IMR-90 (cell line): Measurements from ENCODE around the gene ARHGEF17. TPM values are rescaled to one million over a fixed set of nuclear protein-coding genes. Genes with fewer than 3 reads are reported as not detected.

Experiments
- ATAC-seq: fragments of 200-7000 bp; cut with Tn5 transposase; 2 replicates; pipeline ENCODE4 v1.9.1; 2020; ENCODE audit warnings: low read depth, mild to moderate bottlenecking, moderate library complexity
- BruUV-seq: library from RNA; stranded (reverse); fragments of 400-500 nt; replicated peaks from 2 replicates; lab custom pipeline; 2021; lab: Mats Ljungman, UMichigan
- CTCF ChIA-PET: fragments of 300-600 bp; formaldehyde crosslinking; extraction: SDS; loops from one replicate; lab custom pipeline; 2021; ENCODE audit warnings: antibody characterized with exemption; lab: Yijun Ruan, JAX
- POLR2A ChIA-PET: fragments of 300-600 bp; sonication (Branson Sonifier 250); formaldehyde crosslinking; loops from one replicate; lab custom pipeline; 2022; ENCODE audit warnings: antibody characterized with exemption; ENCODE audit not compliant: unreplicated experiment; lab: Charles Lee
- DNase-seq: peaks from one replicate; pipeline ENCODE4 v3.0.0; 2013
- H2AFZ ChIP-seq: replicated peaks from 2 replicates; pipeline ENCODE3; 2013; ENCODE audit warnings: low read length, mild to moderate bottlenecking; ENCODE audit not compliant: poor library complexity
- H2AK5ac ChIP-seq: 2 replicates; pipeline ENCODE4 v1.6.1; 2013; ENCODE audit warnings: low read depth, low read length, inconsistent platforms
- H2AK9ac ChIP-seq: replicated peaks from 2 replicates; pipeline ENCODE3; 2013; ENCODE audit warnings: mild to moderate bottlenecking, low read depth, low read length, moderate library complexity; ENCODE audit not compliant: poor library complexity
- H2BK120ac ChIP-seq: 2 replicates; pipeline ENCODE4 v1.6.1; 2013; ENCODE audit warnings: low read depth, low read length, inconsistent platforms
- H2BK15ac ChIP-seq: 3 replicates; pipeline ENCODE4 v1.6.1; 2013; ENCODE audit warnings: low read depth, low read length, inconsistent platforms
- H2BK20ac ChIP-seq: 2 replicates; pipeline ENCODE4 v1.6.1; 2013; ENCODE audit warnings: low read depth, mild to moderate bottlenecking, inconsistent platforms, low read length, moderate library complexity
- H2BK5ac ChIP-seq: 2 replicates; pipeline ENCODE4 v1.6.1; 2013; ENCODE audit warnings: mild to moderate bottlenecking, low read depth, low read length, inconsistent platforms; ENCODE audit not compliant: poor library complexity, severe bottlenecking
- H3K14ac ChIP-seq: replicated peaks from 2 replicates; pipeline ENCODE4 v1.6.1; 2013; ENCODE audit warnings: low read depth, low read length, inconsistent platforms
- H3K18ac ChIP-seq: 2 replicates; pipeline ENCODE4 v1.6.1; 2013; ENCODE audit warnings: low read depth, low read length, control low read depth
- H3K23ac ChIP-seq: 2 replicates; pipeline ENCODE4 v1.6.1; 2013; ENCODE audit warnings: low read depth, low read length, inconsistent platforms
- H3K27ac ChIP-seq: 2 replicates; pipeline ENCODE4 v1.5.1; 2013; ENCODE audit warnings: mild to moderate bottlenecking, control low read depth, low read length; ENCODE audit not compliant: insufficient read depth
- H3K27me3 ChIP-seq: 2 replicates; pipeline ENCODE4 v1.6.1; 2013; ENCODE audit warnings: low read length; ENCODE audit not compliant: control insufficient read depth, insufficient read depth
- H3K36me3 ChIP-seq: 2 replicates; pipeline ENCODE4 v1.6.1; 2013; ENCODE audit warnings: low read length, mixed read lengths; ENCODE audit not compliant: control insufficient read depth, insufficient read depth
- H3K4ac ChIP-seq: 2 replicates; pipeline ENCODE4 v1.6.1; 2013; ENCODE audit warnings: low read depth, low read length, inconsistent platforms
- H3K4me1 ChIP-seq: 2 replicates; pipeline ENCODE4 v1.6.1; 2013; ENCODE audit warnings: low read length, mixed read lengths; ENCODE audit not compliant: control insufficient read depth, insufficient read depth
- H3K4me2 ChIP-seq: 2 replicates; pipeline ENCODE4 v1.6.1; 2013; ENCODE audit warnings: low read depth, mild to moderate bottlenecking, control low read depth, low read length, moderate library complexity
- H3K4me3 ChIP-seq: 2 replicates; pipeline ENCODE4 v1.5.1; 2013; ENCODE audit warnings: low read depth, mild to moderate bottlenecking, control low read depth, low read length, moderate library complexity; ENCODE audit not compliant: insufficient read depth
- H3K56ac ChIP-seq: 2 replicates; pipeline ENCODE4 v1.6.1; 2013; ENCODE audit warnings: low read length, inconsistent platforms; ENCODE audit not compliant: insufficient read depth; ENCODE audit errors: extremely low read depth
- H3K79me1 ChIP-seq, 2 experiments: 2 replicates each; pipeline ENCODE4 v1.6.1; 2013; ENCODE audit warnings: low read length in 2 of 2, inconsistent platforms in 1 of 2, low read depth in 1 of 2
- H3K9ac ChIP-seq: 2 replicates; pipeline ENCODE4 v1.6.1; 2013; ENCODE audit warnings: low read depth, low read length, control low read depth
- H3K9me1 ChIP-seq: 2 replicates; pipeline ENCODE4 v1.6.1; 2013; ENCODE audit warnings: low read length, inconsistent platforms; ENCODE audit not compliant: insufficient read depth
- H3K9me3 ChIP-seq: 2 replicates; pipeline ENCODE4 v1.6.1; 2013; ENCODE audit warnings: low read length; ENCODE audit not compliant: control insufficient read depth, insufficient read depth
- H4K20me1 ChIP-seq: 2 replicates; pipeline ENCODE4 v1.6.1; 2013; ENCODE audit warnings: low read length, inconsistent platforms; ENCODE audit not compliant: insufficient read depth
- H4K5ac ChIP-seq: 2 replicates; pipeline ENCODE4 v1.6.1; 2013; ENCODE audit warnings: mild to moderate bottlenecking, low read depth, low read length, control low read depth
- H4K8ac ChIP-seq, 2 experiments: 2 replicates each; pipeline ENCODE4 v1.6.1; 2013; ENCODE audit warnings: low read depth in 2 of 2, low read length in 2 of 2, control low read depth in 1 of 2, inconsistent platforms in 1 of 2
- H4K91ac ChIP-seq: 2 replicates; pipeline ENCODE4 v1.6.1; 2013; ENCODE audit warnings: low read depth, low read length, inconsistent platforms; ENCODE audit not compliant: insufficient read depth
- CEBPB ChIP-seq: IDR thresholded peaks from 2 replicates; pipeline ENCODE4 v1.6.1; 2012; ENCODE audit warnings: low read depth, low read length, improper control_type of control experiment
- CTCF ChIP-seq: conservative IDR thresholded peaks from 2 replicates; pipeline ENCODE4 v1.5.1; 2012; ENCODE audit warnings: mild to moderate bottlenecking, low read depth, low read length, improper control_type of control experiment
- FOS ChIP-seq: fragments of 150-350 bp; IDR thresholded peaks from 2 replicates; pipeline ENCODE4 v1.6.1; 2016; ENCODE audit warnings: low read depth, low read length
- MAZ ChIP-seq: IDR thresholded peaks from 2 replicates; pipeline ENCODE4 v1.6.1; 2012; ENCODE audit warnings: low read depth, mild to moderate bottlenecking, low read length, improper control_type of control experiment, moderate library complexity, borderline replicate concordance
- MXI1 ChIP-seq: IDR thresholded peaks from 2 replicates; pipeline ENCODE4 v1.6.1; 2012; ENCODE audit warnings: low read depth, mild to moderate bottlenecking, low read length, moderate library complexity, borderline replicate concordance
- POLR2A ChIP-seq: IDR thresholded peaks from 2 replicates; pipeline ENCODE4 v1.6.1; 2012; ENCODE audit warnings: mild to moderate bottlenecking, low read depth, low read length
- RCOR1 ChIP-seq: IDR thresholded peaks from 2 replicates; pipeline ENCODE4 v1.6.1; 2012; ENCODE audit warnings: mild to moderate bottlenecking, low read length, improper control_type of control experiment; ENCODE audit not compliant: insufficient replicate concordance
- SMC3 ChIP-seq: fragments of 150-350 bp; IDR thresholded peaks from 2 replicates; pipeline ENCODE4 v1.6.1; 2016; ENCODE audit warnings: low read depth, mild to moderate bottlenecking, antibody characterized with exemption, low read length, moderate library complexity
- USF2 ChIP-seq: fragments of 150-350 bp; IDR thresholded peaks from 2 replicates; pipeline ENCODE4 v1.6.1; 2017; ENCODE audit warnings: mild to moderate bottlenecking, antibody characterized with exemption, low read length, low read depth
- WGBS, 2 experiments: methylation state at CpG; one replicate each; pipeline versions ENCODE4 v1.1.5 to v1.1.7; 2013; ENCODE audit warnings: missing lambda C conversion rate in 2 of 2; ENCODE audit not compliant: insufficient read length in 1 of 2; ENCODE audit errors: extremely low coverage in 2 of 2; 5-methylcytosine and 5-hydroxymethylcytosine counted together
- dilution Hi-C: fragments of 300-500 bp; cut with HindIII; formaldehyde crosslinking; loops from one replicate; pipeline ENCODE4 v1.14.3; 2018; ENCODE audit warnings: low sequenced_read_pairs; ENCODE audit not compliant: unreplicated experiment
- in situ Hi-C: fragments of 300-500 bp; cut with MboI; formaldehyde crosslinking; loops from 3 replicates; pipeline ENCODE4 v1.14.3; 2019; ENCODE audit warnings: low sequenced_read_pairs, inconsistent platforms, mixed read lengths
- intact Hi-C: fragments of 100-400 bp; cut with micrococcal nuclease; formaldehyde crosslinking; loops from 2 replicates; pipeline ENCODE4 v1.10.0; 2022
- polyA plus RNA-seq, 3 experiments: library from polyadenylated mRNA; depleted of rRNA; stranded (reverse); fragments of >200 nt; gene quantifications; 2 replicates each; pipeline ENCODE4 v1.2.3, GENCODE V29; 2012; ENCODE audit warnings: low replicate concordance in 1 of 3
- total RNA-seq: library from RNA; depleted of rRNA; stranded (reverse); fragments of >200 nt; gene quantifications from 2 replicates; pipeline ENCODE4 v1.2.3, GENCODE V29; 2012

The ARHGEF17 gene
- total and polyA plus RNA-seq, 2 of the 4 experiments (the other 2 are of a cell fraction): 21.7 to 97.7 TPM

DNA sequence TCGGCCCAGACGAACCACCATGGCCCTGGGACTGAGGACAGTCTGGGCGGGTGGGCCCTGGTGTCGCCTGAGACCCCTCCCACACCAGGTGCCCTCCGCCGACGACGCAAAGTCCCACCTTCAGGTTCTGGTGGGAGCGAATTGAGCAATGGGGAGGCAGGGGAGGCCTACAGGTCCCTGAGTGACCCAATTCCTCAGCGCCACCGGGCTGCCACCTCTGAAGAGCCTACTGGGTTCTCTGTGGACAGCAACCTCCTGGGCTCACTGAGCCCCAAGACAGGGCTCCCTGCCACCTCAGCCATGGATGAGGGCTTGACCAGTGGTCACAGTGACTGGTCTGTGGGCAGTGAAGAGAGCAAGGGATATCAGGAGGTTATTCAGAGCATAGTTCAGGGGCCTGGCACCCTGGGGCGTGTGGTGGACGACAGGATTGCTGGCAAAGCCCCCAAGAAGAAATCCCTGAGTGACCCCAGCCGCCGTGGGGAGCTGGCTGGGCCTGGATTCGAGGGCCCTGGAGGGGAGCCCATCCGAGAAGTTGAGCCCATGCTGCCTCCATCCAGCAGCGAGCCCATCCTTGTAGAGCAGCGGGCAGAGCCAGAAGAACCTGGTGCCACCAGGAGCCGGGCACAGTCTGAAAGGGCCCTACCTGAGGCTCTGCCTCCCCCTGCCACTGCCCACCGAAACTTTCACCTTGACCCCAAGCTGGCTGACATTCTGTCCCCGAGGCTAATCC lies 2.8 kb downstream of the ARHGEF17 start (continued):
- TF ChIP-seq USF2: no peak

- POLR2A ChIA-PET: interaction anchor here (1.8 kb wide), 1 partner anchor 19 kb away, joined by 4 read pairs; no protein-coding TSS in a partner anchor
- CTCF ChIA-PET: no interaction called here
- DNase-seq (no peak), ATAC-seq (no peak)
- TF ChIP-seq RCOR1 (no peak), POLR2A (no peak), FOS (no peak), CEBPB (no peak), CTCF (no peak), MAZ (no peak), SMC3 (no peak), MXI1 (no peak)
- peaks cover 4 to 54% of the 10 kb centered on the region in 2 experiments; a peak in 2 of 4 replicates for H3K79me1 ChIP-seq
- peak overlapping the region; percentile 83 for H3K9ac ChIP-seq
- peak overlapping the region; percentile 60 for H2AK9ac ChIP-seq
- H3K56ac ChIP-seq: no peak overlapping the region
- peak overlapping the region; percentile 47 for H2AFZ ChIP-seq
- H2BK120ac ChIP-seq: no peak overlapping the region
- H3K4me1 ChIP-seq: peaks cover 51% of the 10 kb centered on the region
- WGBS, 2 experiments: 59% methylated on average over 15 of the region's 18 CpGs; no CpG with 5 or more reads in 1 of the 2 experiments
- H3K27ac ChIP-seq: peak overlapping the region; percentile 87
- H3K23ac ChIP-seq: peak overlapping the region; percentile 70
- H2AK5ac ChIP-seq: peak overlapping the region; percentile 81
- H4K5ac ChIP-seq: no peak overlapping the region
- H2BK20ac ChIP-seq: no peak overlapping the region
- peak overlapping the region; percentile 19; the same call in 1 of the 2 replicates for H4K91ac ChIP-seq
- intact Hi-C loops: no loop called here
- H3K18ac ChIP-seq: no peak overlapping the region
- 0 out of 4 replicates have a peak overlapping the region, but pooled peaks of 1 of the 2 experiments have one; percentile 4 for H4K8ac ChIP-seq
- H4K20me1 ChIP-seq: peaks cover 75% of the 10 kb centered on the region
- no TSS peak for BruUV-seq
- in situ Hi-C loops: no loop called here
- H3K4me2 ChIP-seq: peak overlapping the region; percentile 95
- peak overlapping the region; percentile 32 for H2BK5ac ChIP-seq
- peaks cover 14% of the 10 kb centered on the region for H3K9me1 ChIP-seq
- H3K4ac ChIP-seq: peak overlapping the region; percentile 40; the same call in 1 of the 2 replicates
- no peaks in the 10 kb centered on the region for H3K9me3 ChIP-seq
- H2BK15ac ChIP-seq: no peak overlapping the region
- peaks cover 18% of the 10 kb centered on the region; the same call in 1 of the 2 replicates for H3K36me3 ChIP-seq
- dilution Hi-C loops: no loop called here
- peak overlapping the region; percentile 49 for H3K14ac ChIP-seq
- peak overlapping the region; percentile 47 for H3K4me3 ChIP-seq
- no peaks in the 10 kb centered on the region for H3K27me3 ChIP-seq
Measured at GRCh38 chr11:73311394-73311869, 3.4 kb downstream of the ARHGEF17 start.
